Measurements from ENCODE around the gene EDN2. TPM values are rescaled to one million over a fixed set of nuclear protein-coding genes. Genes with fewer than 3 reads are reported as not detected.

EDN2 gene
- total RNA-seq, 4 donors from 2014 or later, result 1.2 to 13.0 (median 3.9) TPM

GRCh38 chr1:41509270-41509671, 24.8 kb upstream of the EDN2 start:
- TF ChIP-seq CTCF (IDR thresholded peaks at IDR 0.05) (no peak), POLR2A (IDR thresholded peaks at IDR 0.05) (no peak)
- H3K4me3 ChIP-seq (ENCODE audit: low read depth, poor library complexity, severe bottlenecking), result no peak overlapping the region
- DNase-seq (ENCODE audit: low spot score in 2 of 2), result no peak
- intact Hi-C loops (cut with DNase I; ENCODE audit: low total_unique reads), result no loop called here
- WGBS, 2 donors, result 75 to 89% methylated on average over 8 to 9 of the region's 9 CpGs

- DNase-seq (ENCODE audit: low spot score in 2 of 2), result no peak
- WGBS, 2 donors, result 81 to 100% methylated on average over 2 of the region's 2 CpGs
- no peak for TF ChIP-seq CTCF (IDR thresholded peaks at IDR 0.05)
- no peak for TF ChIP-seq POLR2A (IDR thresholded peaks at IDR 0.05)
- H3K4me3 ChIP-seq (ENCODE audit: low read depth, poor library complexity, severe bottlenecking), result no peak overlapping the region
- intact Hi-C loops (cut with DNase I; ENCODE audit: low total_unique reads), result no loop called here
Measured at GRCh38 chr1:41508290-41508689, 23.8 kb upstream of the EDN2 start.

GRCh38 chr1:41507836-41508235, 23.4 kb upstream of the EDN2 start:
- DNase-seq (ENCODE audit: low spot score in 2 of 2), result no peak
- 85 to 87% methylated on average over 6 of the region's 6 CpGs for WGBS, 2 donors
- TF ChIP-seq POLR2A (IDR thresholded peaks at IDR 0.05) (no peak), CTCF (IDR thresholded peaks at IDR 0.05) (no peak)
- intact Hi-C loops (cut with DNase I; ENCODE audit: low total_unique reads), result no loop called here
- no peak overlapping the region for H3K4me3 ChIP-seq (ENCODE audit: low read depth, poor library complexity, severe bottlenecking)

GRCh38 chr1:41507110-41507720, 22.7 kb upstream of the EDN2 start:
- DNase-seq (ENCODE audit: low spot score in 2 of 2), result no peak
- WGBS, 2 donors, result 73 to 79% methylated on average over 13 of the region's 13 CpGs
- intact Hi-C loops (cut with DNase I; ENCODE audit: low total_unique reads), result no loop called here
- H3K4me3 ChIP-seq (ENCODE audit: low read depth, poor library complexity, severe bottlenecking), result no peak overlapping the region
- TF ChIP-seq POLR2A (IDR thresholded peaks at IDR 0.05), result no peak
- TF ChIP-seq CTCF (IDR thresholded peaks at IDR 0.05), result no peak

GRCh38 chr1:41504114-41505035, 19.9 kb upstream of the EDN2 start:
- DNase-seq (ENCODE audit: low spot score in 2 of 2), result no peak
- no peak overlapping the region for H3K4me3 ChIP-seq (ENCODE audit: low read depth, poor library complexity, severe bottlenecking)
- intact Hi-C loops (cut with DNase I; ENCODE audit: low total_unique reads), result no loop called here
- 79 to 83% methylated on average over 15 of the region's 15 CpGs for WGBS, 2 donors
- TF ChIP-seq CTCF (IDR thresholded peaks at IDR 0.05) (no peak), POLR2A (IDR thresholded peaks at IDR 0.05) (no peak)

All from lower leg skin (tissue), 4 donors.